Measurements from ENCODE around the gene NFKB1. TPM values are rescaled to one million over a fixed set of nuclear protein-coding genes. Genes with fewer than 3 reads are reported as not detected.

NFKB1 gene
- total RNA-seq, 1 donor from 2014 or later = 148 TPM

DNA sequence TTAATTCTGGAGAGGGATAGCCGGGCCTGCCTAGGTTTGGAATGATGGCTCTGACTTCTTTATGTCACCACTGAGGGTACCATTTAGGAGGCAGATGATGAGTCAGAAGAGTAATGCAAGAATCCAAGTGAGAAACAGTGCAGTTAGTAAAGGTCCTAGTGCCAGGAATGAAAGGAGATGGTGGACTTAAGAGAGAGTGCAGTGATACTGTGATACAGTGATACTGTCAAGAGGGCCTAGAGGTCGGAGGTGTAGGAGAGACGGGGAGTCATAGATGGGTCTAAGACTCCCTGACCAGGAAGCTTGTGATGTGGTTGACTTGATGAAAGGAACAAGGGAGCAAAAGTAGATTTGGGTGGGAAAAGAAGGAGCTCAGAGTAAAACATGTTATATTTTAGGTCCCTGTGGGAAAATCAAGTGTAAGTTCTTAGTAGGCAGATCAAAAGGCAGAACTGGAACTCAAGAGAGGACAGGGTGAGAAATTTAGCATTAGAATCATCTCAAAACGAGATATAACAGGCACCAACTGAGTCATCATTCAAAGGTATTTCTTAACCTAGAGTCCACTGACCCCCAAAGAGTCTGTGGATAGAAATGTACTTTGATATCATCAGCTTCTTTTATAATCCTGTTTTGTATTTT, 85.0 kb downstream of the NFKB1 start:
- H3K4me3 Mint-ChIP-seq = peak overlapping the region; percentile 36
- H3K27me3 Mint-ChIP-seq = no peaks in the 10 kb centered on the region
- H3K9me3 Mint-ChIP-seq = peaks cover 4% of the 10 kb centered on the region
- peaks cover 70% of the 10 kb centered on the region for H3K4me1 Mint-ChIP-seq
- DNase-seq = no peak
- peak overlapping the region; percentile 61 for H3K27ac Mint-ChIP-seq
- intact Hi-C loops (cut with micrococcal nuclease) = loop anchor here (2.0 to 10.0 kb wide), 4 partner anchors 34 to 1261 kb away; partner anchors contain the start of gene NFKB1
- peaks cover 77% of the 10 kb centered on the region for H3K36me3 Mint-ChIP-seq (ENCODE audit: low read depth)

DNA sequence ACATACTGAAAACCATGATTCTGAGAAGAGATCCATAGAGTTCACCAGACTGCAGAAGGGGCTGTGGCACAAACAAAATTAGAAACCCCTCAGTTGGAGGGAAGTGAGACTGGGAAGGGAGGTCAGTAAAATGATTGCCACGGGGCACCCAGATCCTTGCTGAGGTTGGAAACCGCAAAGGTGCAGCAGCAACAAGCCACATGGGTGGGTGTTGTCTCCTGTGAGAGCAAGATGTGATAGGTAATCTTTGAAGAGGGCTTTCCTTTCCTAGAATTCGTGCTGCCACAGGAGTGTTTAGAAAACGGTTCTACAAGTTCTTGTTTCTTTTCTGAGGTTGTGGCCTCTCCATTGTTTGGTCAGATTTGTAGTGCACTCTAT, 85.5 kb downstream of the NFKB1 start:
- DNase-seq = peak; percentile 90
- H3K36me3 Mint-ChIP-seq (ENCODE audit: low read depth) = peaks cover 79% of the 10 kb centered on the region
- H3K4me1 Mint-ChIP-seq = peaks cover 71% of the 10 kb centered on the region
- H3K27ac Mint-ChIP-seq = peak overlapping the region; percentile 61
- H3K27me3 Mint-ChIP-seq = no peaks in the 10 kb centered on the region
- peak overlapping the region; percentile 36 for H3K4me3 Mint-ChIP-seq
- intact Hi-C loops (cut with micrococcal nuclease) = loop anchor here (2.0 to 10.0 kb wide), 4 partner anchors 34 to 1262 kb away; partner anchors contain the start of gene NFKB1
- peaks cover 7% of the 10 kb centered on the region for H3K9me3 Mint-ChIP-seq

DNA sequence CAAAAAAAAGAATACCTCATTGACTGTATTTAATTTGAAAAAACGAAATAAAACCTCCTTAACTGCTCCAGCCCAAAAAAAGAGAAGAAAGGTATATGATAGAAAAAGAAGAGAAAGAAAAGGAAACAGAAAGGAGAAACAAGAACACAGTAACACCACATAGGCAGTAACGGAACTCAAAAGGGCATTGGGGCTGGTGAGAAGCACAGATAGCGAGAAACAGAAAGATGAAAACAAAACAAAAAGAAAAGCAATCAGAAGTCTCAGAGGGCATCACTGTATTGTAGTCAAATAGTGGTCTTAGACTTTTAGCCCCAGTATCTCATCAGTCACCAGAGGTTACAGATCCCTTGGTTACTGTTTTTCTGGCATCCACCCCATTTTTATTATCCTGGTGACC, 88.6 kb downstream of the NFKB1 start:
- peak overlapping the region; percentile 51 for H3K27ac Mint-ChIP-seq
- peaks cover 85% of the 10 kb centered on the region for H3K4me1 Mint-ChIP-seq
- no peak for DNase-seq
- intact Hi-C loops (cut with micrococcal nuclease) = loop anchor here (5.0 to 10.0 kb wide), 3 partner anchors 37 to 1265 kb away; partner anchors contain the start of gene NFKB1
- peaks cover 16% of the 10 kb centered on the region for H3K9me3 Mint-ChIP-seq
- no peaks in the 10 kb centered on the region for H3K27me3 Mint-ChIP-seq
- peak overlapping the region; percentile 10 for H3K4me3 Mint-ChIP-seq
- peaks cover 79% of the 10 kb centered on the region for H3K36me3 Mint-ChIP-seq (ENCODE audit: low read depth)

DNA sequence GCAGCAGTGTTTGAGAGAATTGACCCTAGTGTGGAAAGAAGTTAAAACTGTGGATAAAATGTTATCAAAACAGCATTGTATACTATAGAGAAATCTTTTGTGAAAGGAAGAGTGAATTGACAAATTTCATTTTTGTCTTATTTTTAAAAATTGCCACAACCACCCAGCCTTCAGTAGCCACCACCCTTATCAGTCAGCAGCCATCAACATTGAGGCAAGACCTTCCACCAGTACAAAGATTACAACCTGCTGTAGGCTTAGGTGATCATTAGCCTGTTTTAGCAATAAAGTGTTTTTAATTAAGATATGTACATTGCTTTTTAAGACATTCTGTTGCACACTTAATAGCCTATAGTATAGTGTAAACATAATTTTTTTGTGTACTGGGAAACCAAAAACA, 91.1 kb downstream of the NFKB1 start:
- Mint-ChIP-seq H3K9me3 (peaks cover 16% of the 10 kb centered on the region), H3K27ac (peak overlapping the region; percentile 22), H3K36me3 (ENCODE audit: low read depth) (peaks cover 81% of the 10 kb centered on the region), H3K4me3 (peak overlapping the region; percentile 1), H3K4me1 (peaks cover 78% of the 10 kb centered on the region), H3K27me3 (no peaks in the 10 kb centered on the region)
- intact Hi-C loops (cut with micrococcal nuclease) = no loop called here
- no peak for DNase-seq

DNA sequence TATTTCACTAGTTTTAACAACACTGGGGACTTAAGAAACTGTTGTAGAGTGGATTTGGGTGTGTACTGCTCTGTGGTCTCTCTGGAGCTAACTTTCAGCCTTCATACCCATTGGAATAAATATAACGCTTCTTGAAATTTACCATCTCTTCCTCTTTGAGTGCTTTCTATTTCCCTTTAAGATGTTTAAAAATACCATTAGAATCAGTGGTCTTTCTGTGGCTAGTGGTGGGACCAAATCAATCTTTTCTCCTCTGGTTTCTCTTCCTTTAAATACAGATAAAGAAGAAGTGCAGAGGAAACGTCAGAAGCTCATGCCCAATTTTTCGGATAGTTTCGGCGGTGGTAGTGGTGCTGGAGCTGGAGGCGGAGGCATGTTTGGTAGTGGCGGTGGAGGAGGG, 92.0 kb downstream of the NFKB1 start:
- Mint-ChIP-seq H3K4me3 (peak overlapping the region; percentile 62), H3K27me3 (no peaks in the 10 kb centered on the region), H3K36me3 (ENCODE audit: low read depth) (peaks cover 81% of the 10 kb centered on the region), H3K9me3 (peaks cover 16% of the 10 kb centered on the region), H3K4me1 (peaks cover 78% of the 10 kb centered on the region), H3K27ac (no peak overlapping the region)
- intact Hi-C loops (cut with micrococcal nuclease) = no loop called here
- DNase-seq = no peak

DNA sequence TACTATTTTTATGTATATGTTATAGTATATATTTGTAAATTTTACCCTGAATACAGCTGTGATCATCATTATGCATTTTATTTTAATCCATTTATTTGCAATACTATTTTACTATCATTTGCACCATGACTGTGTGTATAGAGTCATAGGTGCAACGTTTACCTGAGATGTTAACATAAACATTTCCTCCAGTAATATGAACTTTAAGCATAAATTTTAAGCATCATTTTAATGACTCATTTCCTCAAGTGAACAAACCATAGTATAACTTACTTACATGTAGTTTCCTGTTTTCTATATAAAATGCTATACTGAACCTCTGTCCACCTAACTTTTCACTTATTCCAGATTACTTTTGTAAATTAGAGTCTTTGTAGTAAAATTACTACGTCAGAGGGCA, 92.8 kb downstream of the NFKB1 start:
- intact Hi-C loops (cut with micrococcal nuclease) = no loop called here

DNA sequence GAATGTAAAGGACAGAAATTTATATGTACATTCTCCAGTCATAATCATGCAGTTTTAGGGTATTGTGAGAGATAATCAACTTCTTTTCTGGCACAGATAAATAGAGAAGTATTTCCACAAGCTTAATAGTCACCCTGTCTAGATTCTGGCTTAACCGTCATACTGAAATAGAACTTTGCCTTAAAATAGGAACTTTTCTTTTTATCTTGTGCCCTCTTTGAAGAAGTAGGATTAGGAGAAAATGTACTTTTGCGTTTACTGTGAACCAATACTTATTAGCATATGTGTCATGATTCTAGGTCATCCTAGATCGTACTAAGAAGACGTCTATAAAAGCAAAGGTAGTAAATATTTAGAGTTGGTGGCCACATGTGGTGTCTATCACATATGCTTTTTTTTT, 95.4 kb downstream of the NFKB1 start:
- peaks cover 82% of the 10 kb centered on the region for H3K4me1 Mint-ChIP-seq
- peak overlapping the region; percentile 71 for H3K27ac Mint-ChIP-seq
- H3K36me3 Mint-ChIP-seq (ENCODE audit: low read depth) = peaks cover 83% of the 10 kb centered on the region
- peaks cover 10% of the 10 kb centered on the region for H3K9me3 Mint-ChIP-seq
- H3K27me3 Mint-ChIP-seq = no peaks in the 10 kb centered on the region
- intact Hi-C loops (cut with micrococcal nuclease) = no loop called here
- H3K4me3 Mint-ChIP-seq = no peak overlapping the region
- DNase-seq = no peak

More for the DNA sequence above, 92.8 kb downstream of the NFKB1 start:
- Mint-ChIP-seq H3K4me3 (peak overlapping the region; percentile 10), H3K27me3 (no peaks in the 10 kb centered on the region), H3K4me1 (peaks cover 83% of the 10 kb centered on the region), H3K36me3 (ENCODE audit: low read depth) (peaks cover 85% of the 10 kb centered on the region), H3K9me3 (peaks cover 16% of the 10 kb centered on the region), H3K27ac (peak overlapping the region; percentile 70)
- DNase-seq = no peak

DNA sequence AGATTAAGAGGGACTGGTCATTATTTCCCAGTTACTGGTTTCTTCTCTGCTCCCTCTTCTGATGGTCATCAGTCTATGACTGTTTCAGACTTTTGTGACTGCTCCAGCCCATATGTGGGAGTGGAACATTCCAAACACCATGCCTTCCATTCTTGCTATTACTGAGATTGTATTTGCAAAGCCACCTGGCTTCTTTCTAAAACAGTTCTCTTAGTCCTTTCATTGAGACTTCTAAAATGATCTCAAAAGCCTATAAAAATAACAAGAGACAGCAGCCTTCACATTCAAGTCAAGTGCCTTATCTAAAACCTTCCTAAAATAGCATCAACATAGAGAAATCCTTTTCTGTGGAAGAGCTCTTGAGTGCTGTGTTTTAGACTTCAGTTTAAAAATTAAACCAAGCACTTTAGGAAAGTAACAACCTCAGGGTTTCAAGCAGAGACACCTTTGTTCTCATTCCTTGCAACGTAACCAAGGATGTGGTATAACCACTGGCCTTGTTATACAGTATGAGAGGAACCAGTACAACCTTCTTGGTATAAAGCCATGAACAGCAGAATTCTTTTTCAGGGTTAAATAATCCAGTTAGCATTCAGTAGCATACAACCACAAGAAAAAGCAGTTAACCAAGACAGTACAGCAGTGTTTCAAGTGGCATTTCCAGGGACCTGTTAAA, 97.1 kb downstream of the NFKB1 start:
- Mint-ChIP-seq H3K36me3 (ENCODE audit: low read depth) (peaks cover 74% of the 10 kb centered on the region), H3K9me3 (peaks cover 2% of the 10 kb centered on the region), H3K4me3 (peak overlapping the region; percentile 24), H3K27me3 (no peaks in the 10 kb centered on the region), H3K27ac (peak overlapping the region; percentile 91), H3K4me1 (peaks cover 65% of the 10 kb centered on the region)
- DNase-seq = peak; percentile 86
- intact Hi-C loops (cut with micrococcal nuclease) = loop anchor here (1.0 kb wide), 2 partner anchors 13 to 15 kb away; no protein-coding TSS in a partner anchor

DNA sequence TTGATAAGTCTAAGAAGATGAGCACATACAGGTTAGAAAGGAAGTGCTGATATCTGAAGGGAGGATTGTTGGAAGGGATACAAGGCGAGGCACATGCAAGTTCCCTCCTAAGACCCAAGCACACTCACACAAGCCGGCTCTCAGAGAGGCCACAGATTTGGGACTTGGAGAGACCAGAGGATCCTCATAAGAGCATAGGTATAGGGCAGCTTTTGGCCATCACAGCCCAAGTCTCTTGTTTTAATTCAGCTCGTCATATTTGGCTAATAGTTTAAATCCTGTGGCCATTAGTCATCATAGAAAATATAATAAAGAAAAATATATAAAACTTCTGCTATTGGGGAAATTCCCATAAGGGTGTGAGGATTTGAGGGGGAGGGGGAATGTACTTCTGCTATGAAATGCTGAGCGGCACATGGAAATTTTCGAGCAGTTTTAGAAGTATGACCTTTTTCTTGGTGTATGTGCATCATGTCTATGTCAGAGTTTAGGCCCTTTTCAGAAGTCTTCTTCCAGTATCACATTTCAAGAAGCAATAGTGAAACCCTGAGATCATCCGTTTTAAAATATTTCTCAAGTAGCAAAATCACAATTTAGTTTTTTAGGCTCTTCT, 97.7 kb downstream of the NFKB1 start:
- no peak for DNase-seq
- Mint-ChIP-seq H3K36me3 (ENCODE audit: low read depth) (peaks cover 78% of the 10 kb centered on the region), H3K4me1 (peaks cover 68% of the 10 kb centered on the region), H3K9me3 (peaks cover 4% of the 10 kb centered on the region), H3K27me3 (no peaks in the 10 kb centered on the region), H3K27ac (peak overlapping the region; percentile 91), H3K4me3 (peak overlapping the region; percentile 44)
- intact Hi-C loops (cut with micrococcal nuclease) = loop anchor here (1.0 kb wide), 2 partner anchors 14 kb away; no protein-coding TSS in a partner anchor

DNA sequence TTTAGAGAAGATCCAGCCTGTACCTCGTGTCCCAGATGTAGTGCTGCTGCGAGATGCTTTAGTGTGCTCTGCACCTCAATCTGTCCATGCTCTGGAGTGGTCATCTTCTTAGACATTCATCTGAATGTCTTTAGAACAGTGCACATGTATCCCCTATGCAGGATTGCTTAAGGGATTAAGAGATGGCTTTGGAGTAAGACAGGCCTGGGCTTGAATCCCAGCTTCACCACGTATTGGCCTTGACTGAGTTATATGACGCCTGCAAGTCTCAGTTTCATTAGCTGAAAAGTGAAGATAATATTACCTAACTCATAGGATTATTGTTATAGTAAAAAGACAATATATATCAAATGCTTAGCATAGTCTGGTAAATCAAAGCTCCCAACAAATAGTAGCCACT, 98.3 kb downstream of the NFKB1 start:
- Mint-ChIP-seq H3K36me3 (ENCODE audit: low read depth) (peaks cover 76% of the 10 kb centered on the region), H3K4me3 (peak overlapping the region; percentile 44), H3K27ac (peak overlapping the region; percentile 91), H3K27me3 (no peaks in the 10 kb centered on the region), H3K4me1 (peaks cover 65% of the 10 kb centered on the region), H3K9me3 (peaks cover 4% of the 10 kb centered on the region)
- intact Hi-C loops (cut with micrococcal nuclease) = no loop called here
- DNase-seq = peak; percentile 48

DNA sequence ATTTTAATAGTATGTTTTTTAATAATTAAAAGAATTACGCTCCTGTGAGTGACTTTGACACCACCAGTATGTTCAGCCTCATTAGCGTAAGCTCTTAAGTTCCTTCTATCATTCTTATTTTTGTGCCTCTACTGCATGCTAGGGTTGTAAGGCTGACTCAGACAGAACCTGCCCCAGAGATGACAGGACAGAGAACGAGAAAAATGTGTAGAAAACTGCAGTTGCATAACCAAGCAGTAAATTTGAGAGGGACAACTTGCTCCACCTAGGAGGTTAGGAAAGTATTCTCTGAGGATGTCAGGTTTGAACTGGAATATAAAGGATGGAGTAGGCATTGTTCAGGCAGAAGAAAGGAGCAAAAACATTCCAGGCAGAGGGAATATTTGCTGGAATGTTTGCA, 98.7 kb downstream of the NFKB1 start:
- intact Hi-C loops (cut with micrococcal nuclease) = no loop called here
- Mint-ChIP-seq H3K36me3 (ENCODE audit: low read depth) (peaks cover 77% of the 10 kb centered on the region), H3K27ac (peak overlapping the region; percentile 32), H3K4me3 (no peak overlapping the region), H3K9me3 (peaks cover 4% of the 10 kb centered on the region), H3K27me3 (no peaks in the 10 kb centered on the region), H3K4me1 (peaks cover 64% of the 10 kb centered on the region)
- no peak for DNase-seq

DNA sequence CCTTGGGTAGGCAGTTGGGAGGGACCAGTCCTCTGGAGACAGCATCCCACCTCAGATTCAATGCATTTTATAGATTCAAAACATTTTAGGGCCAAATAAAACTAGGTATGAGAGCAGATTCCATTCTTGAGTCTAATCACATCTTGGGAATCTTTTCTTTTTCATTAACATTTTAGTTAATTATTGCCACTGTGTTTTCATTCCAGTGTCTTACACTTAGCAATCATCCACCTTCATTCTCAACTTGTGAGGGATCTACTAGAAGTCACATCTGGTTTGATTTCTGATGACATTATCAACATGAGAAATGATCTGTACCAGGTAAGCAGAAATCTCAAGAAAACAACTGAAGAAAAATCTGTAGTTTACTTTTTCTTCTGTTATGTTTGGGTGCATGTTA, 99.5 kb downstream of the NFKB1 start:
- Mint-ChIP-seq H3K27ac (no peak overlapping the region), H3K9me3 (peaks cover 4% of the 10 kb centered on the region), H3K36me3 (ENCODE audit: low read depth) (peaks cover 78% of the 10 kb centered on the region), H3K4me1 (peaks cover 65% of the 10 kb centered on the region), H3K4me3 (no peak overlapping the region), H3K27me3 (no peaks in the 10 kb centered on the region)
- no peak for DNase-seq
- intact Hi-C loops (cut with micrococcal nuclease) = no loop called here

DNA sequence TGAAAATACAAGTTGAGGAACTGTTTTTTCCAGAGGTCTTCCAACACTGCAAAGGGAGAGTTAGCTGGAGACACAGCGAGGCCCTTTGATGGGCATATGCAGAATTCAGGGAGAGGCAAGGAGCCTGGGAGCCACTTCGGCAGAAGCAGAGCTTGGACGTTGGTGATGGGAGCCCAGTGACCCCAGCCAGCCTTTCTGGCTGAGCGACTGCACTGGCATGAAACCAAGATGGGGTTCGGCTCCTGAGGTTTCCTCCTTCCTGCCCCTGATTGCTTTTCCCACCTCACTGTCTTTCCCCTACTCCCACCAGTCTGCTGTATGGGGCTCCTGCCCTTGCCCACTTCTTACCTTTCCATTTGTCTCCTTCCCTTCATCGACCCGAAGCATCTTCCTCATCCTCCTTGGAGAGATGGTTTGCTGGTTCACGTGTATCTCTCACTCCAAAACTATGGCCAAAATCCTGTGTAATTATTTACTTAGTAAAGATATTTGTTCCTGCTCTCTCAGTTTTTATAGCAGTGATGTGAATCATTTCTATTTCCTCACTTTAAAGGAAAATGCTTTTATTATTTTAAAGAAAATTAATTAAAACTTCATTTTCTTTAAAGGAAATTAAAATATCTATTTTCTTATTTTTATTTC, 100.5 kb downstream of the NFKB1 start:
- Mint-ChIP-seq H3K27me3 (no peaks in the 10 kb centered on the region), H3K36me3 (ENCODE audit: low read depth) (peaks cover 75% of the 10 kb centered on the region), H3K9me3 (peaks cover 4% of the 10 kb centered on the region), H3K4me1 (peaks cover 60% of the 10 kb centered on the region), H3K27ac (no peak overlapping the region), H3K4me3 (no peak overlapping the region)
- DNase-seq = peak; percentile 51
- intact Hi-C loops (cut with micrococcal nuclease) = no loop called here

Data from activated CD4-positive, alpha-beta T cell treated with anti-CD3 and anti-CD28 coated beads, Interleukin-2, amount 10 ng/mL, durations not matched to agents 24 days and 14 days (primary cell).